Mesodermal cell (in vitro differentiated cells): ENCODE data around the gene AMHR2.
"Not testable (repeated sequence)": the region's sequence is repeated elsewhere in the genome, so short reads cannot be mapped to it uniquely, and the experiment has no call there.

Source experiments
- H3K27ac ChIP-seq: 2 replicates; pipeline ENCODE4 v1.7.0; 2013; ENCODE audit warnings: mild to moderate bottlenecking, low read depth, low read length, moderate library complexity; ENCODE audit not compliant: severe bottlenecking
- H3K36me3 ChIP-seq: 2 replicates; pipeline ENCODE4 v1.7.1; 2013; ENCODE audit warnings: mild to moderate bottlenecking, low read length, moderate library complexity; ENCODE audit not compliant: control insufficient read depth, insufficient read depth
- H3K4me1 ChIP-seq: one replicate; pipeline ENCODE4 v1.7.1; 2013; ENCODE audit warnings: mild to moderate bottlenecking, low read length; ENCODE audit not compliant: insufficient read depth, control insufficient read depth, poor library complexity, severe bottlenecking
- H3K4me3 ChIP-seq: 2 replicates; pipeline ENCODE4 v1.7.0; 2013; ENCODE audit warnings: low read length, control low read depth, mild to moderate bottlenecking; ENCODE audit not compliant: insufficient read depth, poor library complexity, severe bottlenecking; ENCODE audit errors: extremely low read depth
- H3K9me3 ChIP-seq: 2 replicates; pipeline ENCODE4 v1.7.1; 2013; ENCODE audit warnings: mild to moderate bottlenecking, low read length, moderate library complexity; ENCODE audit not compliant: control insufficient read depth
- WGBS, 2 experiments: methylation state at CpG; one replicate each; pipeline ENCODE4 v1.1.5; 2013; ENCODE audit warnings: missing lambda C conversion rate in 2 of 2; ENCODE audit not compliant: insufficient coverage in 2 of 2; 5-methylcytosine and 5-hydroxymethylcytosine counted together

Gene AMHR2

GRCh38 chr12:53383258-53383657 lies 40.4 kb upstream of the AMHR2 start:
- peaks cover 31% of the 10 kb centered on the region for H3K4me1 ChIP-seq
- WGBS, 2 experiments, result 94 to 95% methylated on average over 2 of the region's 2 CpGs
- peaks cover 65% of the 10 kb centered on the region for H3K36me3 ChIP-seq
- no peak overlapping the region for H3K27ac ChIP-seq
- H3K4me3 ChIP-seq, result peak overlapping the region; percentile 3
- H3K9me3 ChIP-seq, result no peaks in the 10 kb centered on the region

GRCh38 chr12:53386381-53386780 lies 37.3 kb upstream of the AMHR2 start:
- not testable (repeated sequence) for H3K9me3 ChIP-seq, H3K27ac ChIP-seq, H3K4me3 ChIP-seq
- Histone ChIP-seq H3K36me3 (peaks cover 78% of the 10 kb centered on the region), H3K4me1 (peaks cover 27% of the 10 kb centered on the region)
- 97 to 98% methylated on average over 5 of the region's 5 CpGs for WGBS, 2 experiments

GRCh38 chr12:53388932-53389331 lies 34.7 kb upstream of the AMHR2 start:
- Histone ChIP-seq H3K9me3 (no peaks in the 10 kb centered on the region), H3K4me1 (peaks cover 3% of the 10 kb centered on the region), H3K36me3 (peaks cover 67% of the 10 kb centered on the region), H3K27ac (no peak overlapping the region), H3K4me3 (no peak overlapping the region)
- WGBS, 2 experiments, result 100% methylated on average over 1 of the region's 4 CpGs

- WGBS, 2 experiments, result no CpG with 5 or more reads among the region's 3 CpGs
- Histone ChIP-seq H3K4me3 (no peak overlapping the region), H3K27ac (no peak overlapping the region), H3K36me3 (peaks cover 59% of the 10 kb centered on the region), H3K4me1 (peaks cover 3% of the 10 kb centered on the region), H3K9me3 (no peaks in the 10 kb centered on the region)
Observed at GRCh38 chr12:53389702-53390101, 34.0 kb upstream of the AMHR2 start.

GRCh38 chr12:53391724-53392123 lies 31.9 kb upstream of the AMHR2 start:
- peaks cover 49% of the 10 kb centered on the region for H3K36me3 ChIP-seq
- no peaks in the 10 kb centered on the region for H3K9me3 ChIP-seq
- H3K4me3 ChIP-seq, result no peak overlapping the region
- no peak overlapping the region for H3K27ac ChIP-seq
- H3K4me1 ChIP-seq, result peaks cover 3% of the 10 kb centered on the region
- 89 to 98% methylated on average over 5 of the region's 5 CpGs for WGBS, 2 experiments

- Histone ChIP-seq H3K4me1 (no peaks in the 10 kb centered on the region), H3K9me3 (no peaks in the 10 kb centered on the region), H3K4me3 (no peak overlapping the region), H3K36me3 (peaks cover 54% of the 10 kb centered on the region), H3K27ac (no peak overlapping the region)
- WGBS, 2 experiments, result 98% methylated on average over 6 to 7 of the region's 7 CpGs
Observed at GRCh38 chr12:53399896-53400295, 23.8 kb upstream of the AMHR2 start.

- H3K27ac ChIP-seq, H3K4me1 ChIP-seq, H3K4me3 ChIP-seq, H3K9me3 ChIP-seq: not testable (repeated sequence)
- WGBS, 2 experiments, result 94 to 98% methylated on average over 14 to 16 of the region's 16 CpGs
- peaks cover 65% of the 10 kb centered on the region for H3K36me3 ChIP-seq
Observed at GRCh38 chr12:53402351-53402750, 21.3 kb upstream of the AMHR2 start.

- H3K36me3 ChIP-seq, result peaks cover 63% of the 10 kb centered on the region
- H3K4me3 ChIP-seq, result no peak overlapping the region
- 94 to 97% methylated on average over 4 to 6 of the region's 7 CpGs for WGBS, 2 experiments
- no peak overlapping the region for H3K27ac ChIP-seq
- H3K4me1 ChIP-seq, result no peaks in the 10 kb centered on the region
- no peaks in the 10 kb centered on the region for H3K9me3 ChIP-seq
Observed at GRCh38 chr12:53402871-53403270, 20.8 kb upstream of the AMHR2 start.

- WGBS, 2 experiments, result 96 to 97% methylated on average over 4 of the region's 5 CpGs
- Histone ChIP-seq H3K4me3 (no peak overlapping the region), H3K27ac (no peak overlapping the region), H3K9me3 (no peaks in the 10 kb centered on the region), H3K36me3 (peaks cover 63% of the 10 kb centered on the region), H3K4me1 (peaks cover 46% of the 10 kb centered on the region)
Observed at GRCh38 chr12:53410951-53411350, 12.7 kb upstream of the AMHR2 start.

GRCh38 chr12:53413485-53414204 lies 10.0 kb upstream of the AMHR2 start:
- H3K9me3 ChIP-seq, result no peaks in the 10 kb centered on the region
- peaks cover 40% of the 10 kb centered on the region for H3K36me3 ChIP-seq
- H3K27ac ChIP-seq, result peak overlapping the region; percentile 64
- WGBS, 2 experiments, result no CpG with 5 or more reads among the region's 3 CpGs
- H3K4me3 ChIP-seq, result no peak overlapping the region
- H3K4me1 ChIP-seq, result peaks cover 46% of the 10 kb centered on the region

GRCh38 chr12:53414756-53415417 lies 8.8 kb upstream of the AMHR2 start:
- peaks cover 29% of the 10 kb centered on the region for H3K36me3 ChIP-seq
- H3K27ac ChIP-seq, result peak overlapping the region; percentile 58
- H3K4me3 ChIP-seq, result no peak overlapping the region
- H3K9me3 ChIP-seq, result no peaks in the 10 kb centered on the region
- 90 to 100% methylated on average over 1 to 2 of the region's 3 CpGs for WGBS, 2 experiments
- peaks cover 46% of the 10 kb centered on the region for H3K4me1 ChIP-seq
